ENCODE measurements around the gene ALKAL2. TPM values are rescaled to one million over a fixed set of nuclear protein-coding genes. Genes with fewer than 3 reads are reported as not detected.

ALKAL2 gene
- total and polyA plus RNA-seq, 8 donors: 21.2 to 93.6 (median 38.1) TPM

GRCh38 chr2:278312-278926, 9.5 kb downstream of the ALKAL2 start:
- ATAC-seq: peak in 1 of 4 donors; percentile 15
- Histone ChIP-seq H3K27me3 (no peaks in the 10 kb centered on the region), H3K4me3 (no peak overlapping the region), H3K36me3 (peaks cover 0 to 31% (median 26%) of the 10 kb centered on the region in 3 donors), H3K4me1 (peaks cover 26 to 44% (median 31%) of the 10 kb centered on the region in 3 donors), H3K9me3 (no peaks in the 10 kb centered on the region), H3K27ac (peak overlapping the region; percentile 7 to 35 (median 16))
- no peak for DNase-seq
- no peak for FAIRE-seq
- TF ChIP-seq CTCF (IDR thresholded peaks at IDR 0.05): no peak
- intact Hi-C loops (cut with DNase I): no loop called here
- WGBS, 2 donors: 59 to 74% methylated on average over 2 of the region's 2 CpGs

- peak in 1 of 4 donors; percentile 26 for ATAC-seq
- H3K27ac ChIP-seq: peak overlapping the region in 1 of 4 donors; percentile 17
- 67 to 68% methylated on average over 6 of the region's 6 CpGs for WGBS, 2 donors
Measured at GRCh38 chr2:275466-275865, 12.4 kb downstream of the ALKAL2 start.

GRCh38 chr2:274503-274902, 13.4 kb downstream of the ALKAL2 start:
- WGBS, 2 donors: 87 to 93% methylated on average over 3 of the region's 3 CpGs
- FAIRE-seq (no peak), DNase-seq (no peak), ATAC-seq (peak in 2 of 4 donors; percentile 22 to 32)
- peaks cover 0 to 33% (median 7%) of the 10 kb centered on the region in 3 donors for H3K36me3 ChIP-seq
- TF ChIP-seq CTCF (IDR thresholded peaks at IDR 0.05): no peak
- H3K4me3 ChIP-seq: no peak overlapping the region
- H3K27me3 ChIP-seq: no peaks in the 10 kb centered on the region
- H3K9me3 ChIP-seq: no peaks in the 10 kb centered on the region
- H3K4me1 ChIP-seq: peaks cover 12 to 13% (median 13%) of the 10 kb centered on the region in 3 donors
- intact Hi-C loops (cut with DNase I): no loop called here
- H3K27ac ChIP-seq: no peak overlapping the region

More at GRCh38 chr2:275466-275865, 12.4 kb downstream of the ALKAL2 start:
- H3K4me3 ChIP-seq: no peak overlapping the region
- peaks cover 0 to 33% (median 7%) of the 10 kb centered on the region in 3 donors for H3K36me3 ChIP-seq
- peaks cover 21 to 22% (median 22%) of the 10 kb centered on the region in 3 donors for H3K4me1 ChIP-seq
- H3K27me3 ChIP-seq: no peaks in the 10 kb centered on the region
- DNase-seq: no peak
- intact Hi-C loops (cut with DNase I): no loop called here
- no peaks in the 10 kb centered on the region for H3K9me3 ChIP-seq
- no peak for FAIRE-seq
- no peak for TF ChIP-seq CTCF (IDR thresholded peaks at IDR 0.05)

- intact Hi-C loops (cut with DNase I): no loop called here
- Histone ChIP-seq H3K36me3 (peaks cover 0 to 28% (median 0%) of the 10 kb centered on the region in 3 donors), H3K4me3 (no peak overlapping the region), H3K27me3 (no peaks in the 10 kb centered on the region), H3K27ac (no peak overlapping the region), H3K4me1 (peaks cover 2 to 7% (median 3%) of the 10 kb centered on the region in 3 donors), H3K9me3 (no peaks in the 10 kb centered on the region)
- ATAC-seq: peak in 2 of 4 donors; percentile 24 to 47
- DNase-seq: no peak
- 23 to 26% methylated on average over 6 of the region's 6 CpGs for WGBS, 2 donors
- no peak for TF ChIP-seq CTCF (IDR thresholded peaks at IDR 0.05)
- FAIRE-seq: no peak
Measured at GRCh38 chr2:273333-273732, 14.6 kb downstream of the ALKAL2 start.

GRCh38 chr2:271917-272316, 16.0 kb downstream of the ALKAL2 start:
- H3K4me1 ChIP-seq: peaks cover 0 to 13% (median 0%) of the 10 kb centered on the region in 3 donors
- peaks cover 0 to 13% (median 0%) of the 10 kb centered on the region in 3 donors for H3K36me3 ChIP-seq
- H3K27ac ChIP-seq: no peak overlapping the region
- no peaks in the 10 kb centered on the region for H3K9me3 ChIP-seq
- no peaks in the 10 kb centered on the region for H3K27me3 ChIP-seq
- H3K4me3 ChIP-seq: no peak overlapping the region
- no peak for TF ChIP-seq CTCF (IDR thresholded peaks at IDR 0.05)
- FAIRE-seq (no peak), DNase-seq (no peak), ATAC-seq (no peak)
- intact Hi-C loops (cut with DNase I): no loop called here
- whole genome bisulfite sequencing, 2 donors: 88 to 92% methylated on average over 12 of the region's 12 CpGs

Measured in pancreas (tissue), 10 donors.